ENCODE measurements around the gene RPF1. TPM values are rescaled to one million over a fixed set of nuclear protein-coding genes. Genes with fewer than 3 reads are reported as not detected.

The RPF1 gene
- total RNA-seq, 1 donor from 2014 or later = 30.1 TPM

GRCh38 chr1:84493747-84494146, 14.7 kb downstream of the RPF1 start:
- H4K20me1 ChIP-seq (ENCODE audit: insufficient read depth, low read length) = no peaks in the 10 kb centered on the region
- no peak for TF ChIP-seq EZH2 (IDR thresholded peaks at IDR 0.05; ENCODE audit: insufficient read depth, low read length)
- TF ChIP-seq CTCF (IDR thresholded peaks at IDR 0.05; ENCODE audit: insufficient read depth, low read depth, low read length) = no peak
- H3K36me3 Mint-ChIP-seq (ENCODE audit: low read depth, unreplicated experiment) = peaks cover 13% of the 10 kb centered on the region
- H3K9me3 Mint-ChIP-seq (ENCODE audit: unreplicated experiment) = no peaks in the 10 kb centered on the region
- no peaks in the 10 kb centered on the region for H3K27me3 Mint-ChIP-seq (ENCODE audit: low read depth, unreplicated experiment)
- H3K4me3 Mint-ChIP-seq (ENCODE audit: unreplicated experiment) = no peak overlapping the region
- no peak for DNase-seq (ENCODE audit: low read depth)
- no peak for FAIRE-seq
- no peaks in the 10 kb centered on the region for H3K4me1 Mint-ChIP-seq (ENCODE audit: low read depth, unreplicated experiment)
- no peak overlapping the region for H3K27ac ChIP-seq (ENCODE audit: low read depth, low read length)
- H3K27me3 ChIP-seq (ENCODE audit: insufficient read depth, low read length) = no peaks in the 10 kb centered on the region
- no peak overlapping the region for H2AFZ ChIP-seq (ENCODE audit: low read depth, low read length)
- peaks cover 7% of the 10 kb centered on the region for H3K79me2 ChIP-seq (ENCODE audit: insufficient read depth, low read length)
- H3K4me2 ChIP-seq (ENCODE audit: low read length) = no peak overlapping the region
- peaks cover 53% of the 10 kb centered on the region for H3K36me3 ChIP-seq (ENCODE audit: insufficient read depth, low read length)
- H3K27ac Mint-ChIP-seq (ENCODE audit: unreplicated experiment) = no peak overlapping the region
- no peaks in the 10 kb centered on the region for H3K4me1 ChIP-seq (ENCODE audit: insufficient read depth, low read length)
- H3K9me3 ChIP-seq (ENCODE audit: insufficient read depth, low read depth, low read length) = no peaks in the 10 kb centered on the region
- H3K4me3 ChIP-seq (ENCODE audit: insufficient read depth, low read depth, low read length) = no peak overlapping the region
- H3K9ac ChIP-seq (ENCODE audit: low read length) = no peak overlapping the region

- Mint-ChIP-seq H3K4me1 (ENCODE audit: low read depth, unreplicated experiment) (peaks cover 4% of the 10 kb centered on the region), H3K27me3 (ENCODE audit: low read depth, unreplicated experiment) (no peaks in the 10 kb centered on the region), H3K4me3 (ENCODE audit: unreplicated experiment) (no peak overlapping the region), H3K27ac (ENCODE audit: unreplicated experiment) (no peak overlapping the region), H3K36me3 (ENCODE audit: low read depth, unreplicated experiment) (peaks cover 13% of the 10 kb centered on the region), H3K9me3 (ENCODE audit: unreplicated experiment) (no peaks in the 10 kb centered on the region)
- Histone ChIP-seq H3K4me2 (ENCODE audit: low read length) (no peak overlapping the region), H2AFZ (ENCODE audit: low read depth, low read length) (no peak overlapping the region), H3K27ac (ENCODE audit: low read depth, low read length) (no peak overlapping the region), H3K79me2 (ENCODE audit: insufficient read depth, low read length) (peaks cover 35% of the 10 kb centered on the region), H3K9me3 (ENCODE audit: insufficient read depth, low read depth, low read length) (no peaks in the 10 kb centered on the region), H3K36me3 (ENCODE audit: insufficient read depth, low read length) (peaks cover 50% of the 10 kb centered on the region), H3K27me3 (ENCODE audit: insufficient read depth, low read length) (no peaks in the 10 kb centered on the region), H3K4me3 (ENCODE audit: insufficient read depth, low read depth, low read length) (no peak overlapping the region), H3K4me1 (ENCODE audit: insufficient read depth, low read length) (no peaks in the 10 kb centered on the region), H4K20me1 (ENCODE audit: insufficient read depth, low read length) (peaks cover 20% of the 10 kb centered on the region), H3K9ac (ENCODE audit: low read length) (no peak overlapping the region)
- DNase-seq (ENCODE audit: low read depth) = no peak
- TF ChIP-seq CTCF (IDR thresholded peaks at IDR 0.05; ENCODE audit: insufficient read depth, low read depth, low read length) (no peak), EZH2 (IDR thresholded peaks at IDR 0.05; ENCODE audit: insufficient read depth, low read length) (no peak)
- no peak for FAIRE-seq
Observed at GRCh38 chr1:84496498-84496897, 17.4 kb downstream of the RPF1 start.

- Mint-ChIP-seq H3K9me3 (ENCODE audit: unreplicated experiment) (no peaks in the 10 kb centered on the region), H3K27me3 (ENCODE audit: low read depth, unreplicated experiment) (no peaks in the 10 kb centered on the region), H3K4me1 (ENCODE audit: low read depth, unreplicated experiment) (peaks cover 7% of the 10 kb centered on the region), H3K4me3 (ENCODE audit: unreplicated experiment) (no peak overlapping the region), H3K27ac (ENCODE audit: unreplicated experiment) (no peak overlapping the region), H3K36me3 (ENCODE audit: low read depth, unreplicated experiment) (peaks cover 13% of the 10 kb centered on the region)
- H2AFZ ChIP-seq (ENCODE audit: low read depth, low read length) = no peak overlapping the region
- H3K9ac ChIP-seq (ENCODE audit: low read length) = no peak overlapping the region
- TF ChIP-seq EZH2 (IDR thresholded peaks at IDR 0.05; ENCODE audit: insufficient read depth, low read length) (no peak), CTCF (IDR thresholded peaks at IDR 0.05; ENCODE audit: insufficient read depth, low read depth, low read length) (no peak)
- H3K9me3 ChIP-seq (ENCODE audit: insufficient read depth, low read depth, low read length) = no peaks in the 10 kb centered on the region
- H3K4me3 ChIP-seq (ENCODE audit: insufficient read depth, low read depth, low read length) = no peak overlapping the region
- FAIRE-seq (no peak), DNase-seq (ENCODE audit: low read depth) (no peak)
- H3K27ac ChIP-seq (ENCODE audit: low read depth, low read length) = no peak overlapping the region
- H4K20me1 ChIP-seq (ENCODE audit: insufficient read depth, low read length) = peaks cover 33% of the 10 kb centered on the region
- H3K79me2 ChIP-seq (ENCODE audit: insufficient read depth, low read length) = peaks cover 47% of the 10 kb centered on the region
- peaks cover 46% of the 10 kb centered on the region for H3K36me3 ChIP-seq (ENCODE audit: insufficient read depth, low read length)
- H3K4me2 ChIP-seq (ENCODE audit: low read length) = no peak overlapping the region
- H3K27me3 ChIP-seq (ENCODE audit: insufficient read depth, low read length) = no peaks in the 10 kb centered on the region
- no peaks in the 10 kb centered on the region for H3K4me1 ChIP-seq (ENCODE audit: insufficient read depth, low read length)
Observed at GRCh38 chr1:84497631-84498275, 18.7 kb downstream of the RPF1 start.
